Right lung (tissue), 5 donors: ENCODE results near the gene USHBP1. TPM values are rescaled to one million over a fixed set of nuclear protein-coding genes. Genes with fewer than 3 reads are reported as not detected.

Source experiments
- DNase-seq, 2 donors: peaks; one replicate each; pipeline ENCODE4 v3.0.0-alpha.2; 2013
- polyA plus RNA-seq, 5 donors: library from polyadenylated mRNA; unstranded; fragments of 120-200 nt; gene quantifications; one replicate each; pipeline versions ENCODE4 v1.2.1 to v1.2.3, GENCODE V29; 2013; ENCODE audit warnings: inconsistent platforms in 1 of 5, low replicate concordance in 1 of 5; ENCODE audit not compliant: insufficient read length in 5 of 5, insufficient read depth in 1 of 5

USHBP1 gene
- polyA plus RNA-seq, 5 donors = 9.2 to 12.0 (median 10.3) TPM

DNA sequence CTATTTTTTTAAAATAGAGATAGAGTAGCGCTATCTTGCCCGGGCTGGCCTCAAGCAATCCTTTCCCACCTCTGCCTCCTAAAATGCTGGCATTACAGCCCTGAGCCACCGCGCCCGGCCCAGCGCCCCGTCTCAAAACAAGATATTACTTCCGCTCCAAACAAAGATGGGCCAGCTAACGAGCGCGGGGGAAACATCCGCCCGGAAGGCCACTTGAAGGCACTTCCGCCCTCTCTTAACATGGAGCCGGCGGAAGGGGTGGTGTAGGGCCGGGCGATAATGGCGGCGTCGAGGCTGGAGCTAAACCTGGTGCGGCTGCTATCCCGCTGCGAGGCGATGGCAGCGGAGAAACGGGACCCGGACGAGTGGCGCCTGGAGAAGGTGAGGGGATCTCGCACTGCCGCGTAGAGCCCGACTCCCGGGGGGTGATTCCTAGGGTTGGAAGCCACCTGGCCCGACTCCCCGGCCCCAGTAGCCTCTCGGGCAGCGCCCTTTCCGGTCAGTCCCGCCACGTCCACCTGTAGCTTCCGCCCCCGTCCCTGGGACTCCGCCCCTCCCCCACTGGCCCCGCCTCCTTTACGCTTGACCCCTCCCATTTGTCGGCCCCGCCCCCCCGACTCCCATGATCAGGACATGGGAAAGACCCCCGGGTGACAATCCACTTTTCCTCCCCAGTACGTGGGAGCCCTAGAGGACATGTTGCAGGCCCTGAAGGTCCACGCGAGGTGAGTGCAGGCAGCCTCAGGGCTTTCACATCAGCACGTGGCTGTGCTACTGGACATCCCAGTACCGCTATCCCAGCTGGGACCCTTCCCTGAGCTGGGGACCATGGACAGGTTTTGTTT is 49.2 kb downstream of the USHBP1 start, which contains the start of gene USE1:
Gene USE1 (plus strand): TSS at position 231 of the 845 bp plus-strand sequence. CDS start 49 bp downstream, at position 280.
- peak; percentile 92 to 93 for DNase-seq

DNA sequence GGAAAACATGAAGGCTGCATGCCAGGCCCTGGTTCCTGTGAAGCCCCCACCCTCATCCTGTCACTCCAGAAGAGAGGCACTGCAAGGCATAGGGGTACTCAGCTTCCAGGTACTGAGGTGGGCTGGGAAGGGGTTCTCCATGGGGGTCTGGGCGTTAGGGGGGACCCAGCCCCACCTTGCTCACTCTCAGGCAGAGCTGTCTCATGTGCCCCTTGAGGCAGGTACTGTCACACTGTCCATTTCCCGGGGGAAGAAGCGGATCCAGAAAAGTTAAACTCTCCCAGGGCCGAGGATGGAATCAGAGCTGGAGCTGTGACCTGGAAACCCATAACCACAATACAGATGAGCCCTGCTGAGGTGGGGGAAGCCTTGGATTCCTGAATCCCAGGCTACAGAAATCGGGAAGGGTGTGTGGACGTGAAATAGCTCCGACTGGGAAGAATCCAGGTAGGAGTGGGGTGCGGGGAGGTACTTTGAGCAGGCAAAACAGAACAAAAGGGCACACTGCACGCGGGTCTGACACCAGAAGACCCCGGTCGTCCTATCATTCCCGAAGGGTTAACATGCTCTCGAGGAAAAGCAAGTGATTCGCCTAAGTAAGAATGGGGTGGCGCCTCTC is 49.9 kb downstream of the USHBP1 start:
- no peak for DNase-seq

DNA sequence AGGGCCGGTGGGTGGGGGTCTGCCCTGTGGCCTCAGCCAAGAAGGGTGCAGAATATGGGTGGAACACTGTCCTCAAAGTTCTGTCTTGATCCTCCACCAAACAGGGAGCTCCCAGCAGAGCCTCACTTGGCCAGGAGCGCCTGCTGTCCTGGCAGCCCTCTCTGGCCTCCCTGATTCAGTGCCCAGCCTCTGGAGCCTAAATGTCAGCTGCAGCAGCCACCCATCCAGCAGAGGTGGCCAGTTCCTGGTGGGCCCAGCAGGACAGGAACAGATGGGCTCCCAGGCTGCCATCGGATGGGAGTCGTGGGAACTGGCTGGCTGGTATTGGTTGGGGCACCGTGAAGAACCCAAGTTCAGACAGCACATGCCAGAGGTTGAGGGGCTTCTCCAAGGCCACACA is 51.2 kb downstream of the USHBP1 start:
- no peak for DNase-seq

DNA sequence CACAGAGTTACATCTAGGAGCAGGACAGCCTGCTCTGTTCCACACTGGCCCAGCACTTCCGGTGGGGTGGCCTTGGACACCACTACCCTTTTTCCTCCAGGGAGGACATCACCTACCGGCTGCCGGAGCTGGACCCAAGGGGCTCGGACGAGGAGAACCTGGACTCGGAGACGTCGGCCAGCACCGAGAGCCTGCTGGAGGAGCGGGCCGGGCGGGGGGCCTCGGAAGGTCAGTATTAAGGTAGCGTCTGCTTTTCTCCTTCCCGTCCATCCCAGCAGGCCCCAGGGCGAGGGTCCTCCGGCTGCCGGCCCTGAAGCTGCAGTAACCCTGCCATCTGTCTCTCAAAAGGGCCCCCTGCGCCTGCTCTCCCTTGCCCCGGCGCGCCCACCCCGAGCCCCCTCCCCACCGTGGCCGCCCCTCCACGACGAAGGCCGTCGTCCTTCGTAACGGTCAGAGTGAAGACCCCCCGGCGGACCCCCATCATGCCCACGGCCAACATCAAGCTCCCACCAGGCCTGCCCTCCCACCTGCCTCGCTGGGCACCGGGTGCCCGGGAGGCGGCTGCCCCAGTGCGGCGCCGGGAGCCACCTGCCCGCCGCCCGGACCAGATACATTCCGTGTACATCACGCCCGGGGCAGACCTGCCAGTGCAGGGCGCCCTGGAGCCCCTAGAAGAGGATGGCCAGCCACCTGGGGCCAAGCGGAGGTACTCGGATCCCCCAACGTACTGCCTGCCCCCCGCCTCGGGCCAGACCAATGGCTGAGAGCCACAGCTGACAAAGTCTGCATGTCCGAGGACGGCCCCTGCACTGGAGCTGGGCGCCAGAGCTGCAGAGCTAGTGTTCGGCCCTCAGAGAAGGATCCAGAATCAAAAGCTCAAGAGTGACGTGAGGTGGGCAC is 52.7 kb downstream of the USHBP1 start:
- no peak for DNase-seq

GRCh38 chr19:17210296-17210695 is 54.2 kb downstream of the USHBP1 start:
- DNase-seq = no peak

DNA sequence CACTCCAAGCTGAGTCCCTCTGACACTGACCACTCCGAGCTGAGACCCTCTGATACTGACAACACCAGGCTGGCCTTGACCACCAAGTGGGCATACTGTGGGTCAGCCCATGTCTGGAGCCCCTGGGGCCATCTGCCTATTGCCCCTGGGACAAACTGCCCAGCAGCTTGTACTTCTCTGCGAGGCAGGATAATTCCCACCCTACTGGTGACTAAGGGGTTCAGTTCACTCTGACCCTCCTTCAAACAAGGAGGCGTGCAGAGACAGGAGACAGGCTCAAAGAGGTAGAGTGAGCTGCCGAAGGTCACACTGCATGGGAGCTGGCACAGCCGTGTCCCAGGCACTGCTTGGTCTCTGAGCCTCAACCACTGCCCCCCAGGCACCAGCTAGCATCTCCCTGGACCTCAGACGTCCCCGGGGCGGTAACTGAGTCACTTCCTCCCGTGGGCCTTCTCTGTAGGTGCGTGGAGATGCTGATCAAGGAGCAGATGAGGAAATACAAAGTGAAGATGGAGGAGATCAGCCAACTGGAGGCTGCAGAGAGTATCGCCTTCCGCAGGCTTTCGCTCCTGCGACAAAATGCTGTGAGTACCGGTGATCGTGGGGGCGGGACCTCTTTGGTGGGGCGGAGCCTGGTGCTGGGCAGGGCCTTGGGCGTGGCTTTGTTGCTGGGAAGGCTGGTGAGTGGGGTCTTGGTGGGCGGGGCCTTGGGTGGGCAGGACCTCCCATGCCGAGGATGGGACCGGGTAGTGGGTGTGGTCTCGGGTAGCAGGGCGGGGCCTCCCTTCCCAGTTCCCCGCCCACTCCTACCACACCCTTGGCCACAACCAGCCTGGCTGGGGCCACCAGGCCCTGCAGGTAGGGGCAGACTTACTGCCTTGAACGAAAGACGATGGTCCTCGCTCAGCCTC is 55.2 kb downstream of the USHBP1 start:
- DNase-seq = no peak

GRCh38 chr19:17206736-17207581 is 57.6 kb downstream of the USHBP1 start:
- no peak for DNase-seq

GRCh38 chr19:17205237-17206140 is 59.1 kb downstream of the USHBP1 start:
- DNase-seq = peak; percentile 19 to 29

DNA sequence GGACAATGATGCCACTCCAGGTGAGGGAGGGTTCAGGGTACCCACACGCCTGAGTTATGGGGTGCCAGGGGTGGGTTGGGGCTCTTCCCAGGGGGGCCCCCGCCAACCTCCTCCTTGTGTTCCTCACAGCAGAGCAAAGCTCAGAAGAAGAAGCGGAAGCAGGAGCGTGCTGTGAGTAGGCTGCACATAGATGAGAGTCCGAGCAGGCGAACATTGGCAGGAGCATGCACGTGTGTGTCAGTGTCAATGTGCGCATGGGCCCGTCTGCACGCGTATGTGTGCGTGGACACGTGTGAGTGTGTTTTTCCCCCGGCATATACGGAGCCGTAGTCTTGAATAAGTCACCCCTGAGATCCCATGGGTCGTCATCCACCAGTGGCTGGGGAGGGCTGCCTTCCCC is 61.8 kb downstream of the USHBP1 start:
- DNase-seq = no peak

GRCh38 chr19:17202249-17202648 is 62.3 kb downstream of the USHBP1 start:
- DNase-seq = no peak

- no peak for DNase-seq
Observed at GRCh38 chr19:17200408-17201079, 64.0 kb downstream of the USHBP1 start.

Other genes starting within 250 kb of the USHBP1 start
- 10 to 100 TPM; 52.7 to 89.9 (median 62.8) TPM for gene CPAMD8, start 237.9 kb downstream of the USHBP1 start, polyA plus RNA-seq
- 10 to 100 TPM; 11.1 to 16.7 (median 13.4) TPM for gene HAUS8, start 189.3 kb downstream of the USHBP1 start, polyA plus RNA-seq
- 10 to 100 TPM; 43.6 to 64.8 (median 55.6) TPM for gene MYO9B, start 189.0 kb downstream of the USHBP1 start, polyA plus RNA-seq
- gene USE1, start 49.4 kb downstream of the USHBP1 start, polyA plus RNA-seq = 10 to 100 TPM; 28.0 to 44.7 (median 33.5) TPM
- gene OCEL1, start 38.5 kb downstream of the USHBP1 start, polyA plus RNA-seq = 10 to 100 TPM; 10.7 to 22.8 (median 12.0) TPM
- gene NR2F6, start 18.8 kb downstream of the USHBP1 start, polyA plus RNA-seq = 10 to 100 TPM; 19.8 to 46.6 (median 24.9) TPM
- gene BABAM1, start 2.7 kb upstream of the USHBP1 start, polyA plus RNA-seq = 100 to 1,000 TPM; 103 to 116 (median 106) TPM
- gene ANKLE1, start 17.2 kb upstream of the USHBP1 start, polyA plus RNA-seq = 1 to 10 TPM; 1.3 to 2.2 (median 1.8) TPM
- 10 to 100 TPM in 3 of 5 donors, 1 to 10 TPM in 2; 5.9 to 15.2 (median 10.4) TPM for gene ABHD8, start 38.7 kb upstream of the USHBP1 start, polyA plus RNA-seq
- 10 to 100 TPM; 31.0 to 52.5 (median 36.6) TPM for gene MRPL34, start 41.1 kb upstream of the USHBP1 start, polyA plus RNA-seq
- gene DDA1, start 44.8 kb upstream of the USHBP1 start, polyA plus RNA-seq = 10 to 100 TPM; 27.5 to 40.6 (median 30.2) TPM
- 10 to 100 TPM in 3 of 5 donors, 1 to 10 TPM in 2; 8.1 to 13.0 (median 11.9) TPM for gene ANO8, start 70.1 kb upstream of the USHBP1 start, polyA plus RNA-seq
- gene GTPBP3, start 72.8 kb upstream of the USHBP1 start, polyA plus RNA-seq = 10 to 100 TPM; 18.1 to 29.1 (median 23.0) TPM
- 10 to 100 TPM; 10.1 to 24.4 (median 19.6) TPM for gene PLVAP, start 112.6 kb upstream of the USHBP1 start, polyA plus RNA-seq
- under 1 TPM in 4 of 5 donors, not detected in 1; 0.13 to 0.27 (median 0.21) TPM for gene CCDC194, start 129.5 kb upstream of the USHBP1 start, polyA plus RNA-seq
- gene BST2, start 140.9 kb upstream of the USHBP1 start, polyA plus RNA-seq = 10 to 100 TPM; 15.2 to 21.7 (median 17.8) TPM
- gene MVB12A, start 155.3 kb upstream of the USHBP1 start, polyA plus RNA-seq = 10 to 100 TPM; 38.1 to 73.5 (median 48.8) TPM
- gene TMEM221, start 183.9 kb upstream of the USHBP1 start, polyA plus RNA-seq = 1 to 10 TPM; 1.2 to 2.7 (median 1.7) TPM
- gene NXNL1, start 196.2 kb upstream of the USHBP1 start, polyA plus RNA-seq = under 1 TPM in 2 of 5 donors, not detected in 3; 0.11 to 0.26 TPM
- 10 to 100 TPM; 17.0 to 28.4 (median 25.1) TPM for gene SLC27A1, start 205.8 kb upstream of the USHBP1 start, polyA plus RNA-seq
- 100 to 1,000 TPM in 1 of 5 donors, 10 to 100 TPM in 4; 55.1 to 105 (median 65.2) TPM for gene PGLS, start 246.9 kb upstream of the USHBP1 start, polyA plus RNA-seq